HCT116 (cell line): Measurements from ENCODE around the gene IL4. TPM values are rescaled to one million over a fixed set of nuclear protein-coding genes. Genes with fewer than 3 reads are reported as not detected.

Experiments used
- ATAC-seq: fragments of 200-7000 bp; cut with Tn5 transposase; 2 replicates; pipeline ENCODE4 v1.9.1; 2020; ENCODE audit warnings: mild to moderate bottlenecking, moderate library complexity
- BruUV-seq: library from RNA; stranded (reverse); fragments of 400-500 nt; replicated peaks from 2 replicates; lab custom pipeline; 2021; lab: Mats Ljungman, UMichigan
- CTCF ChIA-PET: fragments of 300-600 bp; sonication (Branson Sonifier 250); formaldehyde crosslinking; loops from one replicate; lab custom pipeline; 2021; ENCODE audit warnings: antibody characterized with exemption; lab: Charles Lee
- POLR2A ChIA-PET: fragments of 300-600, 350-600 bp; sonication (Branson Sonifier 250); formaldehyde crosslinking; loops from one replicate; lab custom pipeline; 2021; ENCODE audit warnings: antibody characterized with exemption; lab: Charles Lee
- RAD21 ChIA-PET, 2 experiments: fragments of 300-600 bp; sonication (Branson Sonifier 250); formaldehyde crosslinking; loops; one replicate each; lab custom pipeline; 2023; ENCODE audit warnings: low total read pairs in 2 of 2; ENCODE audit not compliant: uncharacterized antibody in 2 of 2, unreplicated experiment in 2 of 2, low non-redundant PET in 1 of 2; lab: Charles Lee
- DNase-seq: peaks from one replicate; pipeline ENCODE4 v3.0.0-alpha.2; 2010; ENCODE audit warnings: low read depth, low spot score
- H2AFZ ChIP-seq: fragments of 200-600 bp; shearing (Covaris generic), sonication (generic); 2 replicates; pipeline ENCODE4 v1.6.1; 2017; ENCODE audit warnings: low read depth, mixed run types, mixed read lengths, antibody characterized with exemption, low read length; ENCODE audit not compliant: poor library complexity, severe bottlenecking
- H3K27ac ChIP-seq: 2 replicates; pipeline ENCODE4 v1.5.1; 2012; ENCODE audit warnings: low read depth, low read length
- H3K27me3 ChIP-seq: fragments of 200-600 bp; sonication (generic); 2 replicates; pipeline ENCODE4 v1.6.1; 2016; ENCODE audit warnings: mixed run types, low read length, mixed read lengths; ENCODE audit not compliant: insufficient read depth
- H3K36me3 ChIP-seq, 2 experiments: fragments of 200-500 bp in 1 of 2; fragments of 200-600 bp in 1 of 2; sonication (Bioruptor generic) in 1 of 2; sonication (generic) in 1 of 2; 2 replicates each; pipeline versions ENCODE4 v1.5.1 to v1.6.1; 2014 to 2016; ENCODE audit warnings: low read length in 2 of 2, inconsistent platforms in 1 of 2, mixed read lengths in 1 of 2, mixed run types in 1 of 2; ENCODE audit not compliant: insufficient read depth in 2 of 2, control insufficient read depth in 1 of 2
- H3K4me1 ChIP-seq, 2 experiments: fragments of 200-600 bp in 1 of 2; sonication (generic) in 1 of 2; 2 replicates each; pipeline versions ENCODE4 v1.5.1 to v1.6.1; 2012 to 2017; ENCODE audit warnings: low read length in 2 of 2, inconsistent platforms in 1 of 2, mild to moderate bottlenecking in 1 of 2, mixed read lengths in 1 of 2, mixed run types in 1 of 2, moderate library complexity in 1 of 2; ENCODE audit not compliant: insufficient read depth in 2 of 2, control insufficient read depth in 1 of 2
- H3K4me2 ChIP-seq: fragments of 200-600 bp; sonication (generic); 2 replicates; pipeline ENCODE4 v1.6.1; 2017; ENCODE audit warnings: mixed run types, low read length, mixed read lengths
- H3K4me3 ChIP-seq, 2 experiments: fragments of 200-600 bp in 1 of 2; sonication (generic) in 1 of 2; replicated peaks in 1 of 2; 2 replicates each; pipeline ENCODE4 v1.5.1; 2011 to 2016; ENCODE audit warnings: low read length in 2 of 2, control low read depth in 1 of 2, low read depth in 1 of 2, mild to moderate bottlenecking in 1 of 2, mixed read lengths in 1 of 2, mixed run types in 1 of 2
- H3K79me2 ChIP-seq: fragments of 200-600 bp; sonication (generic); 2 replicates; pipeline ENCODE4 v1.6.1; 2017; ENCODE audit warnings: mild to moderate bottlenecking, mixed run types, low read length, moderate library complexity, mixed read lengths; ENCODE audit not compliant: insufficient read depth
- H3K9ac ChIP-seq: fragments of 200-600 bp; sonication (generic); 2 replicates; pipeline ENCODE4 v1.6.1; 2016; ENCODE audit warnings: low read length, mixed read lengths
- H3K9me2 ChIP-seq: fragments of 200-600 bp; sonication (generic), shearing (Covaris generic); 2 replicates; pipeline ENCODE4 v1.6.1; 2017; ENCODE audit warnings: mixed run types, mild to moderate bottlenecking, moderate library complexity; ENCODE audit not compliant: insufficient read depth
- H3K9me3 ChIP-seq, 2 experiments: fragments of 200-500 bp in 1 of 2; fragments of 200-600 bp in 1 of 2; sonication (Bioruptor generic) in 1 of 2; sonication (generic) in 1 of 2; 2 replicates each; pipeline ENCODE4 v1.6.1; 2014 to 2017; ENCODE audit warnings: low read length in 2 of 2, mixed read lengths in 2 of 2, inconsistent platforms in 1 of 2, low read depth in 1 of 2, mild to moderate bottlenecking in 1 of 2, mixed run types in 1 of 2, moderate library complexity in 1 of 2; ENCODE audit not compliant: control insufficient read depth in 1 of 2, insufficient read depth in 1 of 2
- H4K20me1 ChIP-seq: fragments of 200-600 bp; sonication (generic), shearing (Covaris generic); 2 replicates; pipeline ENCODE4 v1.6.1; 2017; ENCODE audit warnings: mixed run types, mild to moderate bottlenecking, moderate library complexity; ENCODE audit not compliant: insufficient read depth
- CBX3 ChIP-seq: IDR thresholded peaks from 2 replicates; pipeline ENCODE4 v1.6.1; 2012; ENCODE audit warnings: low read depth
- EGR1 ChIP-seq: IDR thresholded peaks from 2 replicates; pipeline ENCODE4 v1.6.1; 2012; ENCODE audit warnings: low read depth
- JUND ChIP-seq: IDR thresholded peaks from 2 replicates; pipeline ENCODE4 v1.6.1; 2012
- POLR2AphosphoS5 ChIP-seq: IDR thresholded peaks from 2 replicates; pipeline ENCODE4 v1.6.1; 2011; ENCODE audit warnings: mild to moderate bottlenecking, low read depth, low read length, moderate library complexity
- RAD21 ChIP-seq: IDR thresholded peaks from 2 replicates; pipeline ENCODE4 v1.6.1; 2012; ENCODE audit warnings: low read depth, mild to moderate bottlenecking
- YY1 ChIP-seq: IDR thresholded peaks from 2 replicates; pipeline ENCODE4 v1.6.1; 2011; ENCODE audit warnings: low read length, low read depth, moderate library complexity, mild to moderate bottlenecking; ENCODE audit not compliant: insufficient replicate concordance; ENCODE audit errors: extremely low read depth
- ZFX ChIP-seq: fragments of 450-650 bp; IDR thresholded peaks from 2 replicates; pipeline ENCODE4 v1.6.1; 2017
- ZNF274 ChIP-seq: fragments of 200-500 bp; sonication (Bioruptor generic); IDR thresholded peaks from 2 replicates; pipeline ENCODE4 v1.6.1; 2014; ENCODE audit warnings: mild to moderate bottlenecking, low read depth, low read length, inconsistent platforms
- intact Hi-C: fragments of 100-400 bp; cut with micrococcal nuclease; formaldehyde crosslinking; loops from 2 replicates; pipeline ENCODE4 v1.10.0; 2022
- total RNA-seq: library from RNA; stranded (reverse); gene quantifications from one replicate; pipeline ENCODE4 v1.2.1, GENCODE V29; 2021; ENCODE audit not compliant: unreplicated experiment
- TF ChIP-seq, protein P1 (sequence below): IDR thresholded peaks from 2 replicates; pipeline ENCODE4 v1.6.1; 2012; ENCODE audit warnings: low read depth
- TF ChIP-seq, protein P2 (sequence below): IDR thresholded peaks from 2 replicates; pipeline ENCODE4 v1.6.1; 2012

Gene IL4
- total RNA-seq, 1 experiment from 2014 or later: not detected

DNA sequence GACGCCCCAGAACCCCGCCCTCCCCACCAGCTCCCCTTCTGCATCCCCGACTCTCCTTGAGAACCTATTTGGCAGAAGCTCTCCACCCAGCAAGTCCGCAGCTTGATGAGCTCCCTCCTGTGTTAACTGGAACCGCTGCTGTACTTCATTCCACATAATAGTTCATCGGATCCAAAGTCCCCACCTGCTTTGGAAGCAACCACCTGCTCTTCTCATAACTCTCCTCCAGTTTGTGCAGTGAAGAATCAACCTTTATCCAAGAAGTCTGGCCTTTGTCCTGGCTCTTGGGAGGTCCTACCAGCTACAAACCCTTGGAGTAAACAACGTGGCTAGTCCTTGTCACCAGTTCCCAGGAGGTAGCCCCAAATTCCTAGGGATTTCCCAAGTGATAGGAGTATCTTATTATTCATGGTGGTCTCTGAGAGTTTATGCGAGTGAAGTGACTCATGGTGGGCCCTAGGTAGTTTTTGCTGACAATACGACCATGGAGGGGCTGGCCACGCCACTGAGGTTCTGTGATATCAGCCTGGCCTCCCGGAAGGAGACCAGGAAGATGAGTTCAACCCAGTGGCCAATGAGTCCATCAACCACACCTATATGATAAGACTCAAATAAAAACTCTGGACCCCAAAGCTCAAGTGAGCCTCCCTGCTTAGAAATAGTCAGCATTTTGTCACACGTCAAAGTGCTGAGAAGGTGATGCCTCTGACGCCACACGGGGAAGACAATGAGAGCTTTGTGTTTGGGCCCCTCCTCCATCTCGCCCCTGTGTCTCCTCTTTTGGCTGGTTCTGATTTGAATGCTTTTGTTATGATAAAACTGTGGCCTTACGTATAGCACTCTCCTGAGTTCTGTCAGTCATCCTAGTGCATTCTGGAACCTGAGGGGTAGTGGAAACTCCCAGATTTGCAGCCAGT, 3.6 kb upstream of the IL4 start:
- POLR2A ChIA-PET: no interaction called here
- no peaks in the 10 kb centered on the region for H3K27me3 ChIP-seq
- H3K9me2 ChIP-seq: no peaks in the 10 kb centered on the region
- ATAC-seq: no peak
- no peak overlapping the region for H3K9ac ChIP-seq
- TF ChIP-seq, protein P1, sequence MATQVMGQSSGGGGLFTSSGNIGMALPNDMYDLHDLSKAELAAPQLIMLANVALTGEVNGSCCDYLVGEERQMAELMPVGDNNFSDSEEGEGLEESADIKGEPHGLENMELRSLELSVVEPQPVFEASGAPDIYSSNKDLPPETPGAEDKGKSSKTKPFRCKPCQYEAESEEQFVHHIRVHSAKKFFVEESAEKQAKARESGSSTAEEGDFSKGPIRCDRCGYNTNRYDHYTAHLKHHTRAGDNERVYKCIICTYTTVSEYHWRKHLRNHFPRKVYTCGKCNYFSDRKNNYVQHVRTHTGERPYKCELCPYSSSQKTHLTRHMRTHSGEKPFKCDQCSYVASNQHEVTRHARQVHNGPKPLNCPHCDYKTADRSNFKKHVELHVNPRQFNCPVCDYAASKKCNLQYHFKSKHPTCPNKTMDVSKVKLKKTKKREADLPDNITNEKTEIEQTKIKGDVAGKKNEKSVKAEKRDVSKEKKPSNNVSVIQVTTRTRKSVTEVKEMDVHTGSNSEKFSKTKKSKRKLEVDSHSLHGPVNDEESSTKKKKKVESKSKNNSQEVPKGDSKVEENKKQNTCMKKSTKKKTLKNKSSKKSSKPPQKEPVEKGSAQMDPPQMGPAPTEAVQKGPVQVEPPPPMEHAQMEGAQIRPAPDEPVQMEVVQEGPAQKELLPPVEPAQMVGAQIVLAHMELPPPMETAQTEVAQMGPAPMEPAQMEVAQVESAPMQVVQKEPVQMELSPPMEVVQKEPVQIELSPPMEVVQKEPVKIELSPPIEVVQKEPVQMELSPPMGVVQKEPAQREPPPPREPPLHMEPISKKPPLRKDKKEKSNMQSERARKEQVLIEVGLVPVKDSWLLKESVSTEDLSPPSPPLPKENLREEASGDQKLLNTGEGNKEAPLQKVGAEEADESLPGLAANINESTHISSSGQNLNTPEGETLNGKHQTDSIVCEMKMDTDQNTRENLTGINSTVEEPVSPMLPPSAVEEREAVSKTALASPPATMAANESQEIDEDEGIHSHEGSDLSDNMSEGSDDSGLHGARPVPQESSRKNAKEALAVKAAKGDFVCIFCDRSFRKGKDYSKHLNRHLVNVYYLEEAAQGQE: no peak
- TF ChIP-seq CBX3 (no peak), YY1 (no peak), POLR2AphosphoS5 (no peak), ZNF274 (no peak), RAD21 (no peak), ZFX (no peak), JUND (no peak), EGR1 (no peak)
- TF ChIP-seq, protein P2, sequence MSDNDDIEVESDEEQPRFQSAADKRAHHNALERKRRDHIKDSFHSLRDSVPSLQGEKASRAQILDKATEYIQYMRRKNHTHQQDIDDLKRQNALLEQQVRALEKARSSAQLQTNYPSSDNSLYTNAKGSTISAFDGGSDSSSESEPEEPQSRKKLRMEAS: no peak
- TF ChIP-seq, all 23 proteins: peak for 0
- no peak overlapping the region for H3K4me2 ChIP-seq
- no peaks in the 10 kb centered on the region for H3K9me3 ChIP-seq
- H3K4me1 ChIP-seq: peaks cover 12 to 27% of the 10 kb centered on the region in 2 experiments
- H3K4me3 ChIP-seq: no peak overlapping the region
- intact Hi-C loops: loop anchor here (10.0 kb wide), 1 partner anchor 145 kb away; no protein-coding TSS in a partner anchor
- no peak overlapping the region for H3K27ac ChIP-seq
- H2AFZ ChIP-seq: no peak overlapping the region
- RAD21 ChIA-PET: no interaction called here
- no peaks in the 10 kb centered on the region for H3K36me3 ChIP-seq
- H3K79me2 ChIP-seq: no peaks in the 10 kb centered on the region
- CTCF ChIA-PET: no interaction called here
- no TSS peak for BruUV-seq
- no peak for DNase-seq
- no peaks in the 10 kb centered on the region for H4K20me1 ChIP-seq
